ENCODE measurements around the gene HIPK2.

The HIPK2 gene

DNA sequence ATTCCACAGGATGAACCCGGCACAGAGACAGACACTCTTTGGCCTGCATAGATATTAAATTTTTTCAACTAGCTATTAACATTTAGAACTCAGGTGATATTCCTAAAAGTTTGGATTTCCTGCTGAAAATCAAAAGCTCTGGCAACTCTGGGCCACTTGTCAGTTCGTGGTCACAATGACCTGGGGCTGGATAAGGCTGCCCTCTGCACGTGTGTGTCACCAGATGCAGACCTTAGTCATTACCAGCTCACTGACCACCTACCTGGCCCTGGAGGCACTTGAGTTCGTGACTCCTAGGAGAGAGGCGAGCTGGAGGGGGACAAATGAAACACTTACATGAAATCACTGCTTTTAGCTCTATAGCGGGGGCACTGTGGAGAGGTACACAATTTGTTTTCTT is 126.5 kb downstream of the HIPK2 start:
- Histone ChIP-seq H3K79me2 (ENCODE audit: insufficient read depth, low read depth) (no peaks in the 10 kb centered on the region), H3K4me3 (IDR thresholded peaks at IDR 0.05; ENCODE audit: insufficient read depth, low read depth, low read length) (no peak overlapping the region), H3K4me2 (no peak overlapping the region), H2AFZ (ENCODE audit: low read depth) (no peak overlapping the region), H3K27me3 (ENCODE audit: insufficient read depth, low read depth) (no peaks in the 10 kb centered on the region), H3K4me1 (ENCODE audit: low read depth, poor library complexity, severe bottlenecking) (peaks cover 3% of the 10 kb centered on the region), H3K36me3 (ENCODE audit: insufficient read depth) (no peaks in the 10 kb centered on the region), H3K27ac (no peak overlapping the region), H4K20me1 (ENCODE audit: insufficient read depth) (no peaks in the 10 kb centered on the region), H3K9ac (no peak overlapping the region)
- TF ChIP-seq, protein P1, sequence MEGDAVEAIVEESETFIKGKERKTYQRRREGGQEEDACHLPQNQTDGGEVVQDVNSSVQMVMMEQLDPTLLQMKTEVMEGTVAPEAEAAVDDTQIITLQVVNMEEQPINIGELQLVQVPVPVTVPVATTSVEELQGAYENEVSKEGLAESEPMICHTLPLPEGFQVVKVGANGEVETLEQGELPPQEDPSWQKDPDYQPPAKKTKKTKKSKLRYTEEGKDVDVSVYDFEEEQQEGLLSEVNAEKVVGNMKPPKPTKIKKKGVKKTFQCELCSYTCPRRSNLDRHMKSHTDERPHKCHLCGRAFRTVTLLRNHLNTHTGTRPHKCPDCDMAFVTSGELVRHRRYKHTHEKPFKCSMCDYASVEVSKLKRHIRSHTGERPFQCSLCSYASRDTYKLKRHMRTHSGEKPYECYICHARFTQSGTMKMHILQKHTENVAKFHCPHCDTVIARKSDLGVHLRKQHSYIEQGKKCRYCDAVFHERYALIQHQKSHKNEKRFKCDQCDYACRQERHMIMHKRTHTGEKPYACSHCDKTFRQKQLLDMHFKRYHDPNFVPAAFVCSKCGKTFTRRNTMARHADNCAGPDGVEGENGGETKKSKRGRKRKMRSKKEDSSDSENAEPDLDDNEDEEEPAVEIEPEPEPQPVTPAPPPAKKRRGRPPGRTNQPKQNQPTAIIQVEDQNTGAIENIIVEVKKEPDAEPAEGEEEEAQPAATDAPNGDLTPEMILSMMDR (conservative IDR thresholded peaks at IDR 0.05; ENCODE audit: low read depth, low read length) = no peak

DNA sequence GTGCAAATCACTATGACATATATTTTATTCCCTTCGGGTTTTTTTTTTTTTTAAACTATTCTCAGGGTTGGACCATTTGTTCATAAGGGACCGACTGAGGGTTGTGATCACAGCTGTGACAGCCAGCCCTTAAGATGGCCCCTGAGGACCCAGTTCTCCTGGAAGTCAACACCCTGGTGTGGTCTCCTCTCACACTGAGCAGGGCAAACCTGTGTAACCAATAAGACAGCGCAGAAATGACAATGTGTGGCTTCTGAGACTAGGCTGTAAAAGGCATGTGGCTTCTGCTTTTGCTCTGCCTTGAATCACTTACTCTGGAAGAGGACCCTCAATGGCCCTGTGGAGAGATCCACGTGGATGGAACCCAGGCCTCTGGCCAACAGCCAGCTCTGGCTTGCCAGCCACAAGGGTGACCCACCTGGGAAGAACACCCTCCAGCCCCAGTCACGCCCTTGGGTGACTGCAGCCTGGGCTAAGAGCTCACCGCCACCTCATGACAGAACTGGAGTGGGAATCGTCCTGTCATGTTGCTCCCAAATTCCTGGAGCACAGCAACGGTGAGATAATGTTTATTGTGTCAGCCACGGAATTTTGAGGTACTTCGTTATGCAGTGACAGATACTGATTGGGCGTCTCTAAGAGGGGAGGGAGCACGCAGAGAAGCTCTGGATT is 127.2 kb downstream of the HIPK2 start:
- TF ChIP-seq, protein P1 (conservative IDR thresholded peaks at IDR 0.05; ENCODE audit: low read depth, low read length) = no peak
- Histone ChIP-seq H3K4me3 (IDR thresholded peaks at IDR 0.05; ENCODE audit: insufficient read depth, low read depth, low read length) (no peak overlapping the region), H3K27me3 (ENCODE audit: insufficient read depth, low read depth) (no peaks in the 10 kb centered on the region), H3K79me2 (ENCODE audit: insufficient read depth, low read depth) (no peaks in the 10 kb centered on the region), H2AFZ (ENCODE audit: low read depth) (no peak overlapping the region), H3K27ac (no peak overlapping the region), H3K36me3 (ENCODE audit: insufficient read depth) (no peaks in the 10 kb centered on the region), H4K20me1 (ENCODE audit: insufficient read depth) (no peaks in the 10 kb centered on the region), H3K4me1 (ENCODE audit: low read depth, poor library complexity, severe bottlenecking) (peaks cover 3% of the 10 kb centered on the region), H3K4me2 (no peak overlapping the region), H3K9ac (no peak overlapping the region)

GRCh38 chr7:139648941-139649425 is 128.8 kb downstream of the HIPK2 start:
- Histone ChIP-seq H3K27me3 (ENCODE audit: insufficient read depth, low read depth) (no peaks in the 10 kb centered on the region), H3K79me2 (ENCODE audit: insufficient read depth, low read depth) (no peaks in the 10 kb centered on the region), H3K36me3 (ENCODE audit: insufficient read depth) (no peaks in the 10 kb centered on the region), H4K20me1 (ENCODE audit: insufficient read depth) (no peaks in the 10 kb centered on the region), H3K4me3 (IDR thresholded peaks at IDR 0.05; ENCODE audit: insufficient read depth, low read depth, low read length) (no peak overlapping the region), H3K27ac (no peak overlapping the region), H2AFZ (ENCODE audit: low read depth) (no peak overlapping the region), H3K4me1 (ENCODE audit: low read depth, poor library complexity, severe bottlenecking) (peaks cover 3% of the 10 kb centered on the region), H3K4me2 (no peak overlapping the region), H3K9ac (no peak overlapping the region)
- TF ChIP-seq, protein P1 (conservative IDR thresholded peaks at IDR 0.05; ENCODE audit: low read depth, low read length) = no peak

GRCh38 chr7:139648391-139648861 is 129.4 kb downstream of the HIPK2 start:
- Histone ChIP-seq H3K79me2 (ENCODE audit: insufficient read depth, low read depth) (no peaks in the 10 kb centered on the region), H2AFZ (ENCODE audit: low read depth) (no peak overlapping the region), H3K36me3 (ENCODE audit: insufficient read depth) (no peaks in the 10 kb centered on the region), H3K4me2 (no peak overlapping the region), H3K4me3 (IDR thresholded peaks at IDR 0.05; ENCODE audit: insufficient read depth, low read depth, low read length) (no peak overlapping the region), H3K27ac (no peak overlapping the region), H3K4me1 (ENCODE audit: low read depth, poor library complexity, severe bottlenecking) (peaks cover 3% of the 10 kb centered on the region), H3K27me3 (ENCODE audit: insufficient read depth, low read depth) (no peaks in the 10 kb centered on the region), H3K9ac (no peak overlapping the region), H4K20me1 (ENCODE audit: insufficient read depth) (no peaks in the 10 kb centered on the region)
- TF ChIP-seq, protein P1 (conservative IDR thresholded peaks at IDR 0.05; ENCODE audit: low read depth, low read length) = no peak

Data from KMS-11 (cell line).